ENCODE measurements around the gene PTBP1.
A peak's percentile ranks its signal among the peaks of the same experiment; 100 is the strongest.
"Not testable (repeated sequence)": the region's sequence is repeated elsewhere in the genome, so short reads cannot be mapped to it uniquely, and the experiment has no call there.

PTBP1 gene

DNA sequence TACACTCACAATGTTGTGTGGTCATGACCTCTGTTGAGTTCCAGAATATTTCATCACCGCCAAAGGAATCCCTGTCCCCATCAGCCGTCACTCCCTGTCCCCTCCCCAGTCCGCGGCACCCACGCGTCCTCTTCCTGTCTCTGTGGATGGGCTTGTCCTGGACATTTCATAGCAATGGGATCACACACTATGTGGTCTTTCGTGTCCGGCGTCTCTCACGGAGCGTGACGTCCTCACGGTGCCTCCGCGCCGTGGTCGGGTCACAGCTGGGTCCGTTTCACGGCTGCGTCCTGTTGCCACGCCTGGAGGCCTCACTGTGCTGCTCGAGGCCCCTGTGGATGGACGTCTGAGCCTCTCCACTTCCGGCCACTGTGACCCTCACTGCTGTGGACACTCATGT is 37.0 kb downstream of the PTBP1 start:
- no peak for DNase-seq

- DNase-seq: no peak
Observed at GRCh38 chr19:835210-835810, 38.1 kb downstream of the PTBP1 start.

DNA sequence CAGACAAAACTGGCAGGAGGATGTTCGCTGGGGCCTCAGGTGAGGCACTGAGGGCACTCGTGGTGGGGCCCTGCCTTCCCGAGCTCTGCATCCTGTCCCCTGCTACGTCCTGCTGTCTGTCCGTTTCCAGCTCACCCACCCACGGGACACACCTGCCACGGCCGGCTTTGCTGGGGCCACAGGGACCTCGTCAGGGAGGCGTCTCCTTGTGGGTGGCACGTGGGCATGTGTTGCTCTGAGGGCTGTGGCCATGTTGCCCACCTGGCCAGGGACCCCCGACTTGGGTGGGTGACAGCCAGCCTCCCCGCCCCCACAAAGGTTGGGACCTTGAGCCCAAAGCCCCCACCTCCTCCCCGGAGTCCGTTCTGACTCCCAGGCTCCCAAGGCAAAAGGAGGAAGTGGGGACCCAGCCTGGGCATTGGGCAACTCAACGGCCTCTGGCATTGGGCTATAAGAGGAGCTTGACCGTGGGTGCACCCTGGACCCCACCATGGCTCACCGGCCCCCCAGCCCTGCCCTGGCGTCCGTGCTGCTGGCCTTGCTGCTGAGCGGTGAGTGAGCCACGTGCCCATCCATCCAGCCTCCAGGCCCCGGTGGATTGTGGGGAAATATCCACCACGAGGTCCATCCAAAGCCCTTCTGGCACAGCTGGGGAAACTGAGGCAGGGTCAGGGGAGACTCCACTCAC is 43.4 kb downstream of the PTBP1 start, which contains the start of gene PRTN3:
PRTN3 (plus strand) TSS at position 481 of the 688 bp plus-strand sequence; CDS start at position 491, 10 bp downstream.
- peak in 1 of 2 donors; percentile 15 for DNase-seq

- not testable (repeated sequence) for DNase-seq
Observed at GRCh38 chr19:842802-843179, 45.5 kb downstream of the PTBP1 start.

- DNase-seq: no peak
Observed at GRCh38 chr19:843180-843835, 46.1 kb downstream of the PTBP1 start.

DNA sequence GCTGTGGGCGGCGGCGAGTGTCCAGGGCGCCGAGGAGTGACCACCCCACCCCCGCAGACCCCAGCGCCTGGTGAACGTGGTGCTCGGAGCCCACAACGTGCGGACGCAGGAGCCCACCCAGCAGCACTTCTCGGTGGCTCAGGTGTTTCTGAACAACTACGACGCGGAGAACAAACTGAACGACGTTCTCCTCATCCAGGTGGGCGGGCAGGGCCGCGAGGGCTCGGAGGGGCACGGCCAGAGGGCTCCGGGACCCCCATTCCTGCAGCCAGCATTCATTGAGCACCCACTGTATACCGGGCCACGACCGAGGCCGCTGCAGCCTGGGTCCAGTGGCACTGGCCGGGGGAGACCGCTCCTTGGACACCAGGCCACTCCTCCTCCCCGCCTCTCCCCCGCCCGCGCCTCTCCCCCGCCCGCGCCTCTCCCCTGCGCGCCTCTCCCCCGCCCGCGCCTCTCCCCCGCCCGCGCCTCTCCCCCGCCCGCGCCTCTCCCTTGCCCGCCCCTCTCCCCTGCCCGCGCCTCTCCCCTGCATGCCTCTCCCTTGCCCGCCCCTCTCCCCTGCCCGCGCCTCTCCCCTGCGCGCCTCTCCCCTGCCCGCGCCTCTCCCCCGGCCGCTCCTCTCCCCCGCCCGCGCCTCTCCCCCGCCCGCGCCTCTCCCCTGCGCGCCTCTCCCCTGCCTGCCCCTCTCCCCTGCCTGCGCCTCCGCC is 46.7 kb downstream of the PTBP1 start:
- DNase-seq: no peak

- no peak for DNase-seq
Observed at GRCh38 chr19:844546-844971, 47.3 kb downstream of the PTBP1 start.

DNA sequence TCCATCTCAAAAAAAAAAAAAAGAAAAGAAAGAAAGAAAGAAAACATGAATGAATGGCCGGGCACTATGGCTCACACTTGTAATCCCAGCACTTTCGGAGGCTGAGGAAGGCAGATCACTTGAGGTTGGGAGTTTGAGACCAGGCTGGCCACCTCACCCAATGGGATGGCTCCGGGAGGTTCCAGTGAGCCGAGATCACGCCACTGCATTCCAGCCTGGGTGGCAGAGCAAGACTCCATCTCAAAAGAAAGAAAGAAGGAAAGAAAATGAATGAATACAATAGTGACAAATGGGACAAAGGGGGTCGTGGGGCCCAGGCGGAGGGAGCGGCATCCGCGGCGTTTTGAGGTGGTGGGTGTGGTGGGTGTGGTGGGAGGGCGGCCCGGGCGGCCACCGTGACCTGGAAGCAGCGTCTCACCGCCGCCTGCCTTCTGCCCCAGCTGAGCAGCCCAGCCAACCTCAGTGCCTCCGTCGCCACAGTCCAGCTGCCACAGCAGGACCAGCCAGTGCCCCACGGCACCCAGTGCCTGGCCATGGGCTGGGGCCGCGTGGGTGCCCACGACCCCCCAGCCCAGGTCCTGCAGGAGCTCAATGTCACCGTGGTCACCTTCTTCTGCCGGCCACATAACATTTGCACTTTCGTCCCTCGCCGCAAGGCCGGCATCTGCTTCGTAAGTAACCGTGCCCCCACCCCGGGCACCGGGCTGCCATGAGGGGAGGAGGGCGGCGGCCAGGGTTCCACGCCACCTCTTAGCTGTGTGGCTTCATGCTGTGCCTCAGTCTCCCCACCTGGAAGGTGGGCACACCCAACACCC is 48.7 kb downstream of the PTBP1 start:
- no peak for DNase-seq

- DNase-seq: no peak
Observed at GRCh38 chr19:848386-848921, 51.2 kb downstream of the PTBP1 start.

- DNase-seq: not testable (repeated sequence)
Observed at GRCh38 chr19:849195-849594, 51.9 kb downstream of the PTBP1 start.

DNA sequence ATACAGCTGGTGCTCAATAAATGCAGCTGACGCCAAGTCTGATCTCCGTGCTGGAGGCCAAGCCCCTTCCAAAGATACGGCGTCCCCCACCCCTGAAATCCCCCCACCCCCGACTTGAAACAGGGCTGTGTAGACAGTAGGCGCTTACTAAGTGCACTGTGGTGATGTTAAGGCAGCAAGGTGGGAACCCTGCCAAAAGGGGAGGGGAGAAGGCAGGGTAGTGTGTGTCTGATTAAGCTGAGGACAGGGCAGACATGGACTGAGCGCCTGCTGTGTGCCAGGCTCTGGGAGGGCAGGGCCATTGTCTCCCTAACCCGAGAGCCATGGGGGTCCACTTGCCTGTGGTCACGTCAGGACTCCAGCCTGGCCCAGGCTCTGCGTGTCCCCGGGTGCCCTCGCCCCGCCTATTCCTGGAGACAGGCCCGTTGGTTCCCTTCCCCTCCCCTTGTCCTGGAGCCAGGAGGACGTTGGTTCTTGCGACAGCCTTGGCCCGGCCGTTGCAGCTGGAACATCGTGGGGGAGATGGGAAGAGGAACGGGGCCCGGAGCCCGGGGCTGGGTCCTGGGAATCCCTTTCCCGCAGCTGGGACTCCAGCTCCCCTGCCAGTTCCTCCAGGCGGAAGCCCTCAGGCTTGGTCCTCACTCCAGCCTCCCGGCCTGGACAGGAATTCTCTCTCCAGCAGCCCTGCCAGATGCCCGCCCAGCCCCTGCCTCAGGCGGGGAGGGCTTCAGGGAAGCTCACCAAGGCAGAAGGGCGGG is 53.1 kb downstream of the PTBP1 start:
- DNase-seq: peak in 1 of 2 donors; percentile 33

DNA sequence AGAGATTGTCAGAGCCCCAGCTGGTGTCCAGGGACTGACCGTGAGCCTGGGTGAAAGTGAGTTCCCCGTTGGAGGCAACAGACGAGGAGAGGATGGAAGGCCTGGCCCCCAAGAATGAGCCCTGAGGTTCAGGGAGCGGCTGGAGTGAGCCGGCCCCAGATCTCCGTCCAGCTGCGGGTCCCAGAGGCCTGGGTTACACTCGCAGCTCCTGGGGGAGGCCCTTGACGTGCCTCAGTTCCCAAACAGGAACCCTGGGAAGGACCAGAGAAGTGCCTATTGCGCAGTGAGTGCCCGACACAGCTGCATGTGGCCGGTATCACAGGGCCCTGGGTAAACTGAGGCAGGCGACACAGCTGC is 53.7 kb downstream of the PTBP1 start:
- DNase-seq: no peak

DNA sequence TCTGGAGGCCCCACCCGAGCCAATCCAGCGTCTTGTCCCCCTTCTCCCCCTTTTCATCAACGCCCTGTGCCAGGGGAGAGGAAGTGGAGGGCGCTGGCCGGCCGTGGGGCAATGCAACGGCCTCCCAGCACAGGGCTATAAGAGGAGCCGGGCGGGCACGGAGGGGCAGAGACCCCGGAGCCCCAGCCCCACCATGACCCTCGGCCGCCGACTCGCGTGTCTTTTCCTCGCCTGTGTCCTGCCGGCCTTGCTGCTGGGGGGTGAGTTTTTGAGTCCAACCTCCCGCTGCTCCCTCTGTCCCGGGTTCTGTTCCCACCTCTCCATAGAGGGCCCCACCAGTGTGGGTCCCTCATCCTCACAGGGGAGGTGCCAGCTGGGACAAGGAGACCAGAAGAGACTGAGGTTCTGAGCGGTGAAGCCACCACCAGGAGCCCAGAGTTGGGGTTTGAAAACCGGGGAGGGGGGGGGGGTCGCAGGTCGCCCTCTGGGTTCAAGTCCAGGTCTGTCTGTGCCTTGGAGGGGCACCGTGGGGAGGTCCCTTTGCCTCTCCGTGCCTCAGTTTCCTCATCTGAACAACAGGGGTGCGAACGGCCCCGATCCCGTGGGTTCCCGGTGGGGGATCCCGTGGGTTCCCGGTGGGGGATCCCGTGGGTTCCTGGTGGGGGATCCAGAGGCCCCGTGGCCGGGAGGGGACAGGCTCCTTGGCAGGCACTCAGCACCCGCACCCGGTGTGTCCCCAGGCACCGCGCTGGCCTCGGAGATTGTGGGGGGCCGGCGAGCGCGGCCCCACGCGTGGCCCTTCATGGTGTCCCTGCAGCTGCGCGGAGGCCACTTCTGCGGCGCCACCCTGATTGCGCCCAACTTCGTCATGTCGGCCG is 55.1 kb downstream of the PTBP1 start, which contains the start of gene ELANE:
ELANE (plus strand) TSS at position 168 of the 878 bp plus-strand sequence; CDS start at position 194, 26 bp downstream.
- peak in 1 of 2 donors; percentile 15 for DNase-seq

- DNase-seq: no peak
Observed at GRCh38 chr19:853014-853585, 55.8 kb downstream of the PTBP1 start.

GRCh38 chr19:853614-854220 is 56.5 kb downstream of the PTBP1 start:
- DNase-seq: not testable (repeated sequence)

GRCh38 chr19:854549-854948 is 57.3 kb downstream of the PTBP1 start:
- no peak for DNase-seq

- no peak for DNase-seq
Observed at GRCh38 chr19:855142-855541, 57.9 kb downstream of the PTBP1 start.

DNA sequence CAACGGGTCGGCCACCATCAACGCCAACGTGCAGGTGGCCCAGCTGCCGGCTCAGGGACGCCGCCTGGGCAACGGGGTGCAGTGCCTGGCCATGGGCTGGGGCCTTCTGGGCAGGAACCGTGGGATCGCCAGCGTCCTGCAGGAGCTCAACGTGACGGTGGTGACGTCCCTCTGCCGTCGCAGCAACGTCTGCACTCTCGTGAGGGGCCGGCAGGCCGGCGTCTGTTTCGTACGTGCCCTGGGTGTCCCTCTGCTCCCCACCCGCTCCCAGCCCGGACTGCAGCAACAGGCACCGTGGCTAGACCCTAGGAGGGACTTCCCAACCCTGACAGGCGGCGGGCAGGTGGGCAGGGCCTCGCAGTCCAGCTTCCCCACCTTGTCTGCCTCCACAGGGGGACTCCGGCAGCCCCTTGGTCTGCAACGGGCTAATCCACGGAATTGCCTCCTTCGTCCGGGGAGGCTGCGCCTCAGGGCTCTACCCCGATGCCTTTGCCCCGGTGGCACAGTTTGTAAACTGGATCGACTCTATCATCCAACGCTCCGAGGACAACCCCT is 58.4 kb downstream of the PTBP1 start:
- no peak for DNase-seq

DNA sequence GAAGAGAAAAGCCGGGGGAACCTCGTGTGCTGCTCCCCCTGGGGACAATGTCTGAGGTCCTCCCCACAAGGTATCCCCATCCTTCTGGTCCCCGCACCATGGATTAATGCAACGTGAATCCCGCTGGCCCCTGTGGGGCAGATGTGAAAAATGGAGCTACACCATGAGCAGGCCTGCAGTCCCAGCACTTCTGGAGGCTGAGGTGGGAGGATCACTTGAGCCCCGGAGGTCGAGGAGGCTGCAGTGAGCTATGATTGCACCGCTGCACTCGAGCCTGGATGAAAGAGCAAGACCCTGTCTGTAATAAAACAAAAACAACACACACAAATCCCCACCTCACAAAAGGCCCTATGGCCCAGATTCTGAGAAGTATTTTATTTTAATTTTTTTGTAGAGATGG is 61.0 kb downstream of the PTBP1 start:
- no peak for DNase-seq
